Measurements from ENCODE around the gene OR51L1. TPM values are rescaled to one million over a fixed set of nuclear protein-coding genes. Genes with fewer than 3 reads are reported as not detected.
"Not testable (repeated sequence)": the region's sequence is repeated elsewhere in the genome, so short reads cannot be mapped to it uniquely, and the experiment has no call there.

OR51L1 gene
- not detected in 2 replicates for polyA plus RNA-seq (2014; cell fraction: cytosol; rRNA removed)
- not detected in 2 replicates for polyA plus RNA-seq (2014; cell fraction: nucleus; rRNA removed)

- no peak for DNase-seq (ENCODE audit: low spot score)
These were observed at the start of gene OR51L1 for GRCh38 chr11:4994551-4994950. Gene OR51L1, plus strand, starts transcription at chr11:4994851. Its CDS starts 4,132 bp downstream, at chr11:4998983.

GRCh38 chr11:4947505-4947904, 47.1 kb upstream of the OR51L1 start, which contains the start of gene OR51A4:
Gene OR51A4, minus strand, starts transcription at chr11:4947605. Its CDS starts 505 bp downstream, at chr11:4947100.
- DNase-seq (ENCODE audit: low spot score): no peak

- DNase-seq (ENCODE audit: low spot score): not testable (repeated sequence)
These were observed 39.0 kb upstream of the OR51L1 start, which contains the start of gene OR51A2 for GRCh38 chr11:4955613-4956012. Gene OR51A2, minus strand, starts transcription at chr11:4955713. Its CDS starts 0 bp downstream, at chr11:4955713.

GRCh38 chr11:4957396-4957795, 37.3 kb upstream of the OR51L1 start:
- no peak for DNase-seq (ENCODE audit: low spot score)

GRCh38 chr11:4960877-4961276, 33.8 kb upstream of the OR51L1 start:
- DNase-seq (ENCODE audit: low spot score): no peak

- DNase-seq (ENCODE audit: low spot score): no peak
These were observed 31.8 kb upstream of the OR51L1 start for GRCh38 chr11:4962816-4963215.

GRCh38 chr11:4975436-4975835, 19.2 kb upstream of the OR51L1 start:
- DNase-seq (ENCODE audit: low spot score): no peak

- DNase-seq (ENCODE audit: low spot score): no peak
These were observed 15.6 kb upstream of the OR51L1 start for GRCh38 chr11:4979036-4979435.

- DNase-seq (ENCODE audit: low spot score): no peak
These were observed 12.0 kb upstream of the OR51L1 start for GRCh38 chr11:4982678-4983077.

GRCh38 chr11:4983841-4984240, 10.8 kb upstream of the OR51L1 start:
- DNase-seq (ENCODE audit: low spot score): no peak

- DNase-seq (ENCODE audit: low spot score): no peak
These were observed 3.6 kb upstream of the OR51L1 start for GRCh38 chr11:4991060-4991459.

GRCh38 chr11:5004424-5005274, 10.0 kb downstream of the OR51L1 start:
- DNase-seq (ENCODE audit: low spot score): peak; percentile 34

- DNase-seq (ENCODE audit: low spot score): no peak
These were observed 12.9 kb downstream of the OR51L1 start for GRCh38 chr11:5007561-5007960.

- no peak for DNase-seq (ENCODE audit: low spot score)
These were observed 16.6 kb downstream of the OR51L1 start for GRCh38 chr11:5011254-5011653.

GRCh38 chr11:5013012-5013411, 18.4 kb downstream of the OR51L1 start:
- DNase-seq (ENCODE audit: low spot score): no peak

- DNase-seq (ENCODE audit: low spot score): no peak
These were observed 27.3 kb downstream of the OR51L1 start for GRCh38 chr11:5021996-5022395.

- no peak for DNase-seq (ENCODE audit: low spot score)
These were observed 42.0 kb downstream of the OR51L1 start for GRCh38 chr11:5036669-5037068.

GRCh38 chr11:5037926-5038325, 43.3 kb downstream of the OR51L1 start:
- no peak for DNase-seq (ENCODE audit: low spot score)

GRCh38 chr11:5038341-5038740, 43.7 kb downstream of the OR51L1 start:
- DNase-seq (ENCODE audit: low spot score): no peak

GRCh38 chr11:5040876-5041275, 46.2 kb downstream of the OR51L1 start:
- DNase-seq (ENCODE audit: low spot score): no peak

- DNase-seq (ENCODE audit: low spot score): no peak
These were observed 47.4 kb downstream of the OR51L1 start for GRCh38 chr11:5042091-5042490.

- no peak for DNase-seq (ENCODE audit: low spot score)
These were observed 48.7 kb downstream of the OR51L1 start for GRCh38 chr11:5043380-5043779.

- no peak for DNase-seq (ENCODE audit: low spot score)
These were observed 51.6 kb downstream of the OR51L1 start, which contains the start of gene OR52J3 for GRCh38 chr11:5046226-5046625. Gene OR52J3, plus strand, starts transcription at chr11:5046526. Its CDS starts 0 bp downstream, at chr11:5046526.
